ENCODE results near the gene RSPH10B2. TPM values are rescaled to one million over a fixed set of nuclear protein-coding genes. Genes with fewer than 3 reads are reported as not detected.

RSPH10B2 gene
- total RNA-seq, 1 experiment from 2014 or later, result 0.37 TPM

DNA sequence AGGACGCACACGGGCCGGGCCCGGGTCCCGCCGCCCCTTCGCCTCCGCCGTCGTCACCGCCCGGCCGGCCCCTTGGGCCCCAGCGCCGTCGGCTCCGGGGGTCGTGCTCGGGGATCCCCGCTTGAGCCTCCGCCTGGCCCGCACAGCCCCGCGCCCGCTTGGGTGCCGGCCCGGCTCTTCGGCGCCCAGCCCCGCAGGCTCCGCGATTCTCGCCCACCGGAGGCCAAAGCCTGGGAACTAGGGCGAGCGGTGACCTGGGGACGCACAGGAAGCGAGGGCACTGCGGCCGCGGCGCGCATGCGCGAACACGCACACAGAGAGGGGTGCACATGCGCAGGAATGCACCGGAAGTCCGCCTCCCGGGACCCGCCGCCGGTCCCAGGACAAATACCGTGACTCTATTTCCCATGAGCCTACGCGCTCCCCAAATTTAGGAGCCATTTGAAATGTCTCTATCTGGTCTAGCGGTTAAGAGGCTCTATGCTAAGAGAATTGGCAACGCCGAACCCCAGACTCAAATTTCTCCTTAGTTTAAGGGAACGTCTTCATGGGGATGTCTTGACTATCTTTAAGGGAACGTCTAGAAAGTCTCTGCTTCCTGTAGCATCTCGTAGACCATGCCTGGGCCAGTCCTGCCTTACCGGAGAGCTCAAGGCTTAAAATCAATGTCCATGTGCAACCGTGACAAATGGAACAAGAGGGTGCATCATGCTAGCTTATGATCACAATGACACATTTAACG is 47.1 kb upstream of the RSPH10B2 start, which contains the start of gene ZNF12 (continued):
- TF ChIP-seq, protein P1, sequence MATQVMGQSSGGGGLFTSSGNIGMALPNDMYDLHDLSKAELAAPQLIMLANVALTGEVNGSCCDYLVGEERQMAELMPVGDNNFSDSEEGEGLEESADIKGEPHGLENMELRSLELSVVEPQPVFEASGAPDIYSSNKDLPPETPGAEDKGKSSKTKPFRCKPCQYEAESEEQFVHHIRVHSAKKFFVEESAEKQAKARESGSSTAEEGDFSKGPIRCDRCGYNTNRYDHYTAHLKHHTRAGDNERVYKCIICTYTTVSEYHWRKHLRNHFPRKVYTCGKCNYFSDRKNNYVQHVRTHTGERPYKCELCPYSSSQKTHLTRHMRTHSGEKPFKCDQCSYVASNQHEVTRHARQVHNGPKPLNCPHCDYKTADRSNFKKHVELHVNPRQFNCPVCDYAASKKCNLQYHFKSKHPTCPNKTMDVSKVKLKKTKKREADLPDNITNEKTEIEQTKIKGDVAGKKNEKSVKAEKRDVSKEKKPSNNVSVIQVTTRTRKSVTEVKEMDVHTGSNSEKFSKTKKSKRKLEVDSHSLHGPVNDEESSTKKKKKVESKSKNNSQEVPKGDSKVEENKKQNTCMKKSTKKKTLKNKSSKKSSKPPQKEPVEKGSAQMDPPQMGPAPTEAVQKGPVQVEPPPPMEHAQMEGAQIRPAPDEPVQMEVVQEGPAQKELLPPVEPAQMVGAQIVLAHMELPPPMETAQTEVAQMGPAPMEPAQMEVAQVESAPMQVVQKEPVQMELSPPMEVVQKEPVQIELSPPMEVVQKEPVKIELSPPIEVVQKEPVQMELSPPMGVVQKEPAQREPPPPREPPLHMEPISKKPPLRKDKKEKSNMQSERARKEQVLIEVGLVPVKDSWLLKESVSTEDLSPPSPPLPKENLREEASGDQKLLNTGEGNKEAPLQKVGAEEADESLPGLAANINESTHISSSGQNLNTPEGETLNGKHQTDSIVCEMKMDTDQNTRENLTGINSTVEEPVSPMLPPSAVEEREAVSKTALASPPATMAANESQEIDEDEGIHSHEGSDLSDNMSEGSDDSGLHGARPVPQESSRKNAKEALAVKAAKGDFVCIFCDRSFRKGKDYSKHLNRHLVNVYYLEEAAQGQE (IDR thresholded peaks at IDR 0.05; ENCODE audit: low read depth), result no peak
- TF ChIP-seq POLR2AphosphoS5 (IDR thresholded peaks at IDR 0.05; ENCODE audit: low read depth, low read length), result peak; percentile 88
- peak; percentile 10; the same call in 1 of the 2 replicates for TF ChIP-seq CBX3 (IDR thresholded peaks at IDR 0.05; ENCODE audit: low read depth)

DNA sequence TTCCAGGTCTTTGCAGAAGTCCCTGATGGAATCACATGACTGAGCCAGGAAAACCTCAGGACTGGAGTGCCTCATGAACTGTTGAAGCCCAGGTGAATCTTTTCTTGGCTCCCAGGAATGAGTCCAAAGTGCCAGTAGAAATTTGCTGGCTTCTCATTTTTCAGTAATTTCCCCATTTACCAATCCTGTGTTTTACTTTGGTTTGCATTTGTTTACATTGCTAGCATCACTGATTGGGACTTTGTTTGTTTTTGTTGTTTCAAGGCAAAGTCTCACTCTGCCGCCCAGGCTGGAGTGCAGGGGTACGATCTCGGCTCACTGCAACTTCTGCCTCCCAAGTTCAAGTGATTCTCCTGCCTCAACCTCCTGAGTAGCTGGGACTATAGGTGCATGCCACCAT is 45.6 kb upstream of the RSPH10B2 start:
- CTCF ChIA-PET, result no interaction called here
- Histone ChIP-seq H3K79me2 (ENCODE audit: insufficient read depth, low read length) (peaks cover 34% of the 10 kb centered on the region), H3K9me2 (ENCODE audit: insufficient read depth) (no peaks in the 10 kb centered on the region), H4K20me1 (ENCODE audit: insufficient read depth) (peaks cover 3% of the 10 kb centered on the region; the same call in 1 of the 2 replicates), H3K36me3 (ENCODE audit: control insufficient read depth in 1 of 2, insufficient read depth in 2 of 2, low read length in 2 of 2) (peaks cover 10 to 18% of the 10 kb centered on the region in 2 experiments), H3K27me3 (ENCODE audit: insufficient read depth, low read length) (no peaks in the 10 kb centered on the region), H2AFZ (ENCODE audit: low read depth, low read length, poor library complexity, severe bottlenecking) (no peak overlapping the region), H3K9ac (ENCODE audit: low read length) (no peak overlapping the region), H3K4me2 (ENCODE audit: low read length) (no peak overlapping the region), H3K4me3 (replicated peaks in 1 of 2; ENCODE audit: low read depth in 1 of 2, low read length in 2 of 2) (no peak overlapping the region), H3K9me3 (ENCODE audit: control insufficient read depth in 1 of 2, insufficient read depth in 1 of 2, low read depth in 1 of 2, low read length in 2 of 2) (peaks cover 0 to 3% of the 10 kb centered on the region in 2 experiments; a peak in 1 of 4 replicates), H3K4me1 (ENCODE audit: control insufficient read depth in 1 of 2, insufficient read depth in 2 of 2, low read length in 2 of 2) (peaks cover 5 to 19% of the 10 kb centered on the region in 2 experiments; a peak in 3 of 4 replicates), H3K27ac (ENCODE audit: low read depth, low read length) (no peak overlapping the region)
- no peak for DNase-seq (ENCODE audit: low read depth, low spot score)
- POLR2A ChIA-PET, result no interaction called here
- intact Hi-C loops (cut with micrococcal nuclease), result no loop called here
- no TSS peak for BruUV-seq (replicated peaks)
- no peak for ATAC-seq
- RAD21 ChIA-PET (ENCODE audit: low non-redundant PET in 1 of 2, low total read pairs in 2 of 2, uncharacterized antibody in 2 of 2, unreplicated experiment in 2 of 2), result no interaction called here
- no peak for TF ChIP-seq YY1 (IDR thresholded peaks at IDR 0.05; ENCODE audit: extremely low read depth, insufficient replicate concordance, low read depth, low read length)
- TF ChIP-seq CBX3 (IDR thresholded peaks at IDR 0.05; ENCODE audit: low read depth), result no peak
- TF ChIP-seq SIN3A (IDR thresholded peaks at IDR 0.05; ENCODE audit: low read depth), result no peak
- TF ChIP-seq POLR2A (IDR thresholded peaks at IDR 0.05; ENCODE audit: borderline replicate concordance, extremely low read depth, insufficient read depth, insufficient read length), result no peak
- TF ChIP-seq, protein P2, sequence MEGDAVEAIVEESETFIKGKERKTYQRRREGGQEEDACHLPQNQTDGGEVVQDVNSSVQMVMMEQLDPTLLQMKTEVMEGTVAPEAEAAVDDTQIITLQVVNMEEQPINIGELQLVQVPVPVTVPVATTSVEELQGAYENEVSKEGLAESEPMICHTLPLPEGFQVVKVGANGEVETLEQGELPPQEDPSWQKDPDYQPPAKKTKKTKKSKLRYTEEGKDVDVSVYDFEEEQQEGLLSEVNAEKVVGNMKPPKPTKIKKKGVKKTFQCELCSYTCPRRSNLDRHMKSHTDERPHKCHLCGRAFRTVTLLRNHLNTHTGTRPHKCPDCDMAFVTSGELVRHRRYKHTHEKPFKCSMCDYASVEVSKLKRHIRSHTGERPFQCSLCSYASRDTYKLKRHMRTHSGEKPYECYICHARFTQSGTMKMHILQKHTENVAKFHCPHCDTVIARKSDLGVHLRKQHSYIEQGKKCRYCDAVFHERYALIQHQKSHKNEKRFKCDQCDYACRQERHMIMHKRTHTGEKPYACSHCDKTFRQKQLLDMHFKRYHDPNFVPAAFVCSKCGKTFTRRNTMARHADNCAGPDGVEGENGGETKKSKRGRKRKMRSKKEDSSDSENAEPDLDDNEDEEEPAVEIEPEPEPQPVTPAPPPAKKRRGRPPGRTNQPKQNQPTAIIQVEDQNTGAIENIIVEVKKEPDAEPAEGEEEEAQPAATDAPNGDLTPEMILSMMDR (IDR thresholded peaks at IDR 0.05 in 2 of 3, conservative IDR thresholded peaks at IDR 0.05 in 1 of 3; ENCODE audit: borderline replicate concordance in 1 of 3, insufficient read depth in 1 of 3, low read depth in 2 of 3, low read length in 2 of 3), result no peak
- TF ChIP-seq EGR1 (IDR thresholded peaks at IDR 0.05; ENCODE audit: low read depth), result no peak
- TF ChIP-seq POLR2AphosphoS5 (IDR thresholded peaks at IDR 0.05; ENCODE audit: low read depth, low read length), result no peak
- no peak for TF ChIP-seq FOSL1 (IDR thresholded peaks at IDR 0.05; ENCODE audit: low read depth)
- no peak for TF ChIP-seq TCF7L2 (IDR thresholded peaks at IDR 0.05; ENCODE audit: borderline replicate concordance, extremely low read depth, insufficient read depth, insufficient read length)
- no peak for TF ChIP-seq ZFX (IDR thresholded peaks at IDR 0.05)
- no peak for TF ChIP-seq EZH2phosphoT487 (IDR thresholded peaks at IDR 0.05; ENCODE audit: borderline replicate concordance)
- TF ChIP-seq, protein P3, sequence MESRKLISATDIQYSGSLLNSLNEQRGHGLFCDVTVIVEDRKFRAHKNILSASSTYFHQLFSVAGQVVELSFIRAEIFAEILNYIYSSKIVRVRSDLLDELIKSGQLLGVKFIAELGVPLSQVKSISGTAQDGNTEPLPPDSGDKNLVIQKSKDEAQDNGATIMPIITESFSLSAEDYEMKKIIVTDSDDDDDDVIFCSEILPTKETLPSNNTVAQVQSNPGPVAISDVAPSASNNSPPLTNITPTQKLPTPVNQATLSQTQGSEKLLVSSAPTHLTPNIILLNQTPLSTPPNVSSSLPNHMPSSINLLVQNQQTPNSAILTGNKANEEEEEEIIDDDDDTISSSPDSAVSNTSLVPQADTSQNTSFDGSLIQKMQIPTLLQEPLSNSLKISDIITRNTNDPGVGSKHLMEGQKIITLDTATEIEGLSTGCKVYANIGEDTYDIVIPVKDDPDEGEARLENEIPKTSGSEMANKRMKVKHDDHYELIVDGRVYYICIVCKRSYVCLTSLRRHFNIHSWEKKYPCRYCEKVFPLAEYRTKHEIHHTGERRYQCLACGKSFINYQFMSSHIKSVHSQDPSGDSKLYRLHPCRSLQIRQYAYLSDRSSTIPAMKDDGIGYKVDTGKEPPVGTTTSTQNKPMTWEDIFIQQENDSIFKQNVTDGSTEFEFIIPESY (IDR thresholded peaks at IDR 0.05; ENCODE audit: extremely low read depth, insufficient replicate concordance, low read length), result no peak
- no peak for TF ChIP-seq CEBPB (IDR thresholded peaks at IDR 0.05; ENCODE audit: low read depth)
- no peak for TF ChIP-seq RAD21 (IDR thresholded peaks at IDR 0.05; ENCODE audit: low read depth)
- TF ChIP-seq, protein P4, sequence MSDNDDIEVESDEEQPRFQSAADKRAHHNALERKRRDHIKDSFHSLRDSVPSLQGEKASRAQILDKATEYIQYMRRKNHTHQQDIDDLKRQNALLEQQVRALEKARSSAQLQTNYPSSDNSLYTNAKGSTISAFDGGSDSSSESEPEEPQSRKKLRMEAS (IDR thresholded peaks at IDR 0.05), result no peak
- TF ChIP-seq ZNF274 (IDR thresholded peaks at IDR 0.05; ENCODE audit: low read depth, low read length), result no peak

Data from HCT116 (cell line).